ENCODE measurements around the gene FOXN3.

DNA sequence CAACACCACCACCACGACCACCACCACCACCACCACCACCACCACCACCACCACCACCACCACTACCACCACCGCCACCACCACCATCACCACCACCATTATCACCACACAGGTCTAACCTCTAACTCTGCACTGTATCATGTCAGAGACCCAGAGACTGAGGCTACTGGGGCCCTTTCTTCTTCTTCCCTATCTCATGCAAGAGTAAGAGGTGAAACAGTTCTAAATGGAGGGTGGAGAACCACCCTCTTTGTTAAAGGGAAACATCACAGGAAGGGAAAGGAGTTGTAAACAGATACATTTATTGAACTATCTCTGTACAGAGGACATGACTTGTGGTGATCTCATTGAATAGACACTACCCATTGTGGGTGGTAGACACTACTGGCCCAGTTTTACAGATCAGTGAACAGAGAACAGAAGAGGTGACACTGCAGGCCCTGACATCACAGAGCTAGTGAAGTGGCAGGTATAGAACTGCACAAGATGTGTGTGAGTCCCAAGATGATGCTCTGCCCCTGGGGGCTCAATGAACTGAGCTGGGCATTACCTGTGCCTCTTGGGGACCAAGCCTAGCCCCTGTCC is 91.6 kb downstream of the FOXN3 start:
- TF ChIP-seq, protein P1, sequence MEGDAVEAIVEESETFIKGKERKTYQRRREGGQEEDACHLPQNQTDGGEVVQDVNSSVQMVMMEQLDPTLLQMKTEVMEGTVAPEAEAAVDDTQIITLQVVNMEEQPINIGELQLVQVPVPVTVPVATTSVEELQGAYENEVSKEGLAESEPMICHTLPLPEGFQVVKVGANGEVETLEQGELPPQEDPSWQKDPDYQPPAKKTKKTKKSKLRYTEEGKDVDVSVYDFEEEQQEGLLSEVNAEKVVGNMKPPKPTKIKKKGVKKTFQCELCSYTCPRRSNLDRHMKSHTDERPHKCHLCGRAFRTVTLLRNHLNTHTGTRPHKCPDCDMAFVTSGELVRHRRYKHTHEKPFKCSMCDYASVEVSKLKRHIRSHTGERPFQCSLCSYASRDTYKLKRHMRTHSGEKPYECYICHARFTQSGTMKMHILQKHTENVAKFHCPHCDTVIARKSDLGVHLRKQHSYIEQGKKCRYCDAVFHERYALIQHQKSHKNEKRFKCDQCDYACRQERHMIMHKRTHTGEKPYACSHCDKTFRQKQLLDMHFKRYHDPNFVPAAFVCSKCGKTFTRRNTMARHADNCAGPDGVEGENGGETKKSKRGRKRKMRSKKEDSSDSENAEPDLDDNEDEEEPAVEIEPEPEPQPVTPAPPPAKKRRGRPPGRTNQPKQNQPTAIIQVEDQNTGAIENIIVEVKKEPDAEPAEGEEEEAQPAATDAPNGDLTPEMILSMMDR (IDR thresholded peaks at IDR 0.05): no peak
- no peak for TF ChIP-seq POLR2A (IDR thresholded peaks at IDR 0.05)

All from ovary (tissue), 3 donors.